Thyroid gland (tissue), 4 donors: Measurements from ENCODE around the gene BICRA.

Experiments used
- POLR2A ChIP-seq, 2 donors: fragments of 450-650 bp; IDR thresholded peaks; one replicate each; pipeline ENCODE4 v1.6.1; 2017; ENCODE audit warnings: antibody characterized with exemption in 2 of 2, mild to moderate bottlenecking in 2 of 2, moderate library complexity in 1 of 2
- TF ChIP-seq, protein P1 (sequence below), 6 experiments: fragments of 200-600 bp in 3 of 6; fragments of 450-650 bp in 3 of 6; sonication (generic) in 3 of 6; IDR thresholded peaks; one replicate each; pipeline ENCODE4 v1.5.1; 2016 to 2019; ENCODE audit warnings: antibody characterized with exemption in 6 of 6, mild to moderate bottlenecking in 2 of 6, inconsistent platforms in 1 of 6, moderate library complexity in 1 of 6

DNA sequence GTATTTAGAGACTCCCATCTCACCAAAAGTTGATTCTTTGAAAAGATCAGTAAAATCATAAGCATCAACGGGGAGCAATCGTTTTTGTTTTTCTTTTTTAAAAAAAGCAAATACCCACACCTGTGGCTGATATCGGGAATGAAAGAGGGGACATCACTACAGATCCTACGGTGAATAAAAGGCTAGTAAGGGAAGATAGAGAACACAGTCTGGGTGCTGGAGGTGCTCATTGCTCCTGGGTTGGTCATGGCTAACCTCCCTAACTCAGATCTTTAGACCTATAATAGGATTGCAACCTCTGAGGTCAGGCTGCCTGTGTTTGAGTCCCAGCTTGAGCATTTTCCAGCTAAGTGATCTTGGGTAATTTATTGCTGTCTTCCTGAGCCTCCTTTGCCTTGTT is 105.4 kb downstream of the BICRA start:
- TF ChIP-seq, protein P1, sequence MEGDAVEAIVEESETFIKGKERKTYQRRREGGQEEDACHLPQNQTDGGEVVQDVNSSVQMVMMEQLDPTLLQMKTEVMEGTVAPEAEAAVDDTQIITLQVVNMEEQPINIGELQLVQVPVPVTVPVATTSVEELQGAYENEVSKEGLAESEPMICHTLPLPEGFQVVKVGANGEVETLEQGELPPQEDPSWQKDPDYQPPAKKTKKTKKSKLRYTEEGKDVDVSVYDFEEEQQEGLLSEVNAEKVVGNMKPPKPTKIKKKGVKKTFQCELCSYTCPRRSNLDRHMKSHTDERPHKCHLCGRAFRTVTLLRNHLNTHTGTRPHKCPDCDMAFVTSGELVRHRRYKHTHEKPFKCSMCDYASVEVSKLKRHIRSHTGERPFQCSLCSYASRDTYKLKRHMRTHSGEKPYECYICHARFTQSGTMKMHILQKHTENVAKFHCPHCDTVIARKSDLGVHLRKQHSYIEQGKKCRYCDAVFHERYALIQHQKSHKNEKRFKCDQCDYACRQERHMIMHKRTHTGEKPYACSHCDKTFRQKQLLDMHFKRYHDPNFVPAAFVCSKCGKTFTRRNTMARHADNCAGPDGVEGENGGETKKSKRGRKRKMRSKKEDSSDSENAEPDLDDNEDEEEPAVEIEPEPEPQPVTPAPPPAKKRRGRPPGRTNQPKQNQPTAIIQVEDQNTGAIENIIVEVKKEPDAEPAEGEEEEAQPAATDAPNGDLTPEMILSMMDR (IDR thresholded peaks at IDR 0.05), result no peak
- TF ChIP-seq POLR2A (IDR thresholded peaks at IDR 0.05), result no peak
